ENCODE data around the gene MAML2.

MAML2 gene

DNA sequence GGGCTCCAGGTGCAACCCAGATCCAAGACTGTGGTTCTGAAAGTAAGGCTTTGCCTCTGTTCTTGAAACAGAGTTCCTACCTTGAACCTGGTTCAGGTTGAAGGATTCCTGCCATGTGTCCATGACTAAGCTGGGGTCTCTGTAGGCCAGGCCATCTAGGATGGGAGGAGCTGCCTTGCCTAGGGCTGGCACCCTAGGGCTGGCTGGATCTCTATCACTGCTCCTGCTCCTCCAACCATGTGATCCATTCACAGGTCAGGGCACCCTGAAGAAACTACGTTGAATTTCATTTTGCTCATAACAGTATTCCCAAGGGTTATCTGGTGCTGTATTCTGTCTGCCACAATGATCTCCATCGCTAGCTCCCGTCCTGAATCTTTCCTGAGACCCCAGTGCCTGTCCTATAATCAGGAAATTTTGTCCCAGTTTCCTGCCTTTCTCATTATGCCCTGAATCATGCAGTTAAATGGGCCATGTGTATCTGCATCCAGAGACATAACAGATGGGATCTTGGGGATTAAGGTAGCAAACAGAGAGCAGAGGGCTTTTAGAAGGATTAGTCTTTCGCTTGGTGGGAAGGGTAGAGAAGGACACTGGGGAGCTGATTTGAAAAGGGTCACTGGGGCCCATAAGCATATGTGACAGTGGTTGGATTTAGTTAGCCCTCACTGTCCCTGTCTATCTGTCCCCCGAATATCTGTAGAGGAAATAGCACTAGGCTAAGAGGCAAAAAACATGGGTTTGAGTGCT, 320.9 kb downstream of the MAML2 start:
- DNase-seq (ENCODE audit: low read depth) = no peak
- H3K4me3 ChIP-seq (ENCODE audit: low read depth, low read length) = no peak overlapping the region
- TF ChIP-seq, protein P1, sequence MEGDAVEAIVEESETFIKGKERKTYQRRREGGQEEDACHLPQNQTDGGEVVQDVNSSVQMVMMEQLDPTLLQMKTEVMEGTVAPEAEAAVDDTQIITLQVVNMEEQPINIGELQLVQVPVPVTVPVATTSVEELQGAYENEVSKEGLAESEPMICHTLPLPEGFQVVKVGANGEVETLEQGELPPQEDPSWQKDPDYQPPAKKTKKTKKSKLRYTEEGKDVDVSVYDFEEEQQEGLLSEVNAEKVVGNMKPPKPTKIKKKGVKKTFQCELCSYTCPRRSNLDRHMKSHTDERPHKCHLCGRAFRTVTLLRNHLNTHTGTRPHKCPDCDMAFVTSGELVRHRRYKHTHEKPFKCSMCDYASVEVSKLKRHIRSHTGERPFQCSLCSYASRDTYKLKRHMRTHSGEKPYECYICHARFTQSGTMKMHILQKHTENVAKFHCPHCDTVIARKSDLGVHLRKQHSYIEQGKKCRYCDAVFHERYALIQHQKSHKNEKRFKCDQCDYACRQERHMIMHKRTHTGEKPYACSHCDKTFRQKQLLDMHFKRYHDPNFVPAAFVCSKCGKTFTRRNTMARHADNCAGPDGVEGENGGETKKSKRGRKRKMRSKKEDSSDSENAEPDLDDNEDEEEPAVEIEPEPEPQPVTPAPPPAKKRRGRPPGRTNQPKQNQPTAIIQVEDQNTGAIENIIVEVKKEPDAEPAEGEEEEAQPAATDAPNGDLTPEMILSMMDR (IDR thresholded peaks at IDR 0.05; ENCODE audit: low read depth, low read length, missing control alignments) = no peak

DNA sequence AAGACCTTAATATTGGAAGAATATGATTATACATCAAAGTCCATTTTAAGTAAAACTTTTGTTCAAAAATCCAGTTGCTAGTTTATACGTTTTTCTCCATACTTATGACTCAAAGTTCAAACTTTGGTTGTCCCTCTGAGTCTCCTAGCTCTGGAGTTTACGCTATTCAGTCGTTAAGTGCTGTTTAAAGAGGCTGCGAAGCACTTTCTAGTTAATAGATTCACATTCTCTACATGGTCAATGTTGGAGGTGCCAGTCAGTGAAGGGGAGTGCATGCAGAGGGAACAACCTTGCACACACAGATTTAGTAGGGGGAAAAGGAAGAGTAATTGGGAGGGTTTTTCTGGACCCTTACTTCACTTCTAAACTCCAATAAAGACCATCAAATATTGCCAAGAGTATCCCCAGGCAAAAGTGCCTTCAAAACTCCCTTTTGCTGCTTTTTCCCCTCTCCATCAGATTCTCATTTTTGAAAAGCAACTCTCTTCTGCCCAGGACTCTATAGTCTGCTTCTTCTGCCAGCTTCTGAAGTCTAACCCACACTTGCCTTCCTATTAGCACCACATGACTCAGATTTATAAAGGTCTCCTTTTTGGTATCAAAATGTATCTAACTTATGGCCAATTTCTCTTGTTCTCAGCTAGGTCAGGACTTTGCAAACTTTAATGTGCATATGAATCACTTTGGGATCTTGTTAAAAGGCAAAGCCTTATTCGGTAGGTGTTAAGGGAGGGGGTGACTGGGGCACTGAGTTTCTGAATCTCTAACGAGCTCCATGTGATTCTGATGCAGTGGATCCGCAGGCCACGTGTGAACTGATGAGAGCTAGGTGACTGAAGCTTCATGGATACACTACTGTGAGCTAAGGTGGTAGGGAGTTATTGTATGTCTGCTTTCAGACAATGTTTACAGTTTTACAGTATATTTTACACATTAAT, 322.9 kb downstream of the MAML2 start:
- DNase-seq (ENCODE audit: low read depth) = no peak
- TF ChIP-seq, protein P1 (IDR thresholded peaks at IDR 0.05; ENCODE audit: low read depth, low read length, missing control alignments) = no peak
- H3K4me3 ChIP-seq (ENCODE audit: low read depth, low read length) = no peak overlapping the region

DNA sequence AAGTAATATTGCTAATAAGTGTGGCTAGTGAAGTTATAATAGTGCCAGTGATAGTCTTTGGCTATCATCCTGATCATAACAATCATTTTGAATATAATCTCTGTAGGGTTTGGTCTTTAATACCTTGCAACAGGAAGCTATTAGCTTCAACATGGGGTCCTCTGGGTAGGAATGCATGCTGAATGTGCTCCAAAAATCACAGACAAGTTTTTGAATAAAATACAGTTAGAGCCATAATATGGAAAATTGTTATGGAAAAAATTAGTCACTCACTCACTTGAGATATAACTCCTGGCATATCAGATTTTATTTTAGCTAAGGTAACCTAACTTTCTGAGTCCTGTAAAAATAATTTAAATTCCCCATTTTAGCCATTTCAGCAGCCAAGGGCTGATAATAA, 323.7 kb downstream of the MAML2 start:
- H3K4me3 ChIP-seq (ENCODE audit: low read depth, low read length) = no peak overlapping the region
- TF ChIP-seq, protein P1 (IDR thresholded peaks at IDR 0.05; ENCODE audit: low read depth, low read length, missing control alignments) = no peak
- DNase-seq (ENCODE audit: low read depth) = no peak

DNA sequence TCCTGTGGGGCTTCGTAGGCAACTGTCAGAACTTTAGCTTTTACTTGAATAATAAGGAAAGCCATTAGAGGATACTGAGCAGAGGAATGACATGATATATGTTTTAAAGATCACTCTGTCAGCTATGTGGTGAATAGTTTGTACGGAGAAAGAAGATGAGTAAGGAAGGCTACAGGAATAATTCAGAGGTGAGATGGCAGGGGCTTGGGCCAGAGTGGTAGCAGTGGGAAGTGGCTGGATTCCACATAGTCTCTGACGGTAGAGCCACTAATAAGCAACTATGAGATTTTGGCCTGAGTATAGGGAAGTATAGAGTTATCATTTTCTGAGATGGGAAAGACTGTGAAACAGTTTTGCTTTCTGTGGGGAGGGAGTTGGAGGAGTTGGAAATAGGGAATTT, 325.1 kb downstream of the MAML2 start:
- no peak for DNase-seq (ENCODE audit: low read depth)
- H3K4me3 ChIP-seq (ENCODE audit: low read depth, low read length) = no peak overlapping the region
- TF ChIP-seq, protein P1 (IDR thresholded peaks at IDR 0.05; ENCODE audit: low read depth, low read length, missing control alignments) = no peak

DNA sequence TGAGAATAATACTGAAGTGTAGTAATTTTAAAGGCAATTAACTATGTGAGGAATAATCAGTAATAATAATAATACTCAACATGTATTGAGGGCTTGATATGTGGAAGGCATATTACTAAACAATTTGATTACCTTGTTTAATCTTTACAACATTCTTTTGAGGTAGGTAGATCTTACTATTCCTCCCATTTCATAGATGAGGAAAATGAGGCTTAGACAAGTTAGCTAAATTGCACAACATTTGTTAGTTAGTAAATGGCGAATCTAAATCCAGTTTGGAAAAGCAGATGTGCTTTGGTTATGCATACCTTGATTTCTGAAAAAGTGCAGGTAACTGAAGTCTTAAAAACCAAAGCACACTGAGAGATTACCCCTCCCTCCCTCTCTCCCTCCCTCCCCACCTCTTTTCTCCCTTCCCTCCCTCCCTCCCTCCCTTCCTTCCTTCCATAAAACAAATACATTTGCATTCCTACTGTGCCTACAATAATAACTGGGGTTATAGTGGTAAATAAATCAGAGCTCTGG, 326.0 kb downstream of the MAML2 start:
- TF ChIP-seq, protein P1 (IDR thresholded peaks at IDR 0.05; ENCODE audit: low read depth, low read length, missing control alignments) = no peak
- no peak overlapping the region for H3K4me3 ChIP-seq (ENCODE audit: low read depth, low read length)
- no peak for DNase-seq (ENCODE audit: low read depth)

DNA sequence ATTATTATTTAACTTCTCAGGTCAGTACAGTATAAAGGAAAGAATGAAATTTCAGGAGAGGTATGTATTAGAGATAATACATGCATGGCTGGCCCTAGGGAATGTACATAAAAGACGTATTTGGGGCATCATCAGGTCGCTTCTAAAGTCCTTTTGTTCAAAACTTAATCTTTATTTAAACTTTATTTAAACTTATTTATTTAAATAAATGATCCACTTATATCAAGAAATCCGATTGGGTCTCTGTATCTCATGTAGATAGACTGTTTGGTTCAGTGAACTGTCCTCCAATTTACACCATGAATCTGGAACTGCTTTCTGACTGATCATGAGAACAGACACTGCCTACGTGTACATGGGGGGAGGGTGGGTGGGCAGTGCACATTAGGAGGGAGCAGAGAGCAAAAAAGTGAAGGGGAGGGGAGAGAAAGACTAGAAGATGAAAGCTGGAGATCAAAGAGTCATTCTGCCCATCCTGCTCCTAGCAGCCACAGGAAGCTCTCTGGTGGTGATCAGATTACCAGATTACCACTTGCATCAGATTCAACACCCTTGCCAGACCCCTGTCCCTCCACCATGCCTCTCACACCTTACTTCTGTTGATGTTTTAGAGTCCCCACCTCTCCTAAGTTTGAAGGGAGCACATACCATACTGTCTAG, 327.0 kb downstream of the MAML2 start:
- H3K4me3 ChIP-seq (ENCODE audit: low read depth, low read length) = no peak overlapping the region
- no peak for DNase-seq (ENCODE audit: low read depth)
- TF ChIP-seq, protein P1 (IDR thresholded peaks at IDR 0.05; ENCODE audit: low read depth, low read length, missing control alignments) = no peak

Data from GM12864 (cell line).